ENCODE data around the gene TVP23A.

DNA sequence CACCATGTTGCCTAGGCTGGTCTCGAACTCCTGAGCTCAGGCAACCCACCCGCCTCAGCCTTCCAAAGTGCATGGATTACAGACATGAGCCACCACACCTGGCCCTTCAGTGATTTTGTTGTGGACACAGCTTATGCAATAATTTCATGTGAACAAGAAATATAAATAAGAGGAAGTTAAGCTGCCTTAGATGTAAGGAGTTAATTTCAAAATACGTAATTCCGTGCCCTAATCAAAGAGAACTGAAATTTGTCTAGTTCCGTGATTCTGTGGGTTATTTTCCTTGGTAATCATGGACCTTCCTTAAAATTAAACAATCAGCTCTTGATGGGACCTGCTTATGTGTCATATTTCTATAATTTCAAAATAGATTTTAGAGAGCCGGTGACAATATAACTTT, 11.9 kb downstream of the TVP23A start:
- TF ChIP-seq YY1 (IDR thresholded peaks at IDR 0.05; ENCODE audit: insufficient read depth, insufficient read length) (no peak), ZNF274 (IDR thresholded peaks at IDR 0.05; ENCODE audit: low read depth, low read length) (no peak), SUZ12 (IDR thresholded peaks at IDR 0.05; ENCODE audit: extremely low read depth, insufficient read depth, insufficient read length) (no peak)

Data from NT2/D1 (cell line).